AG09309 (cell line): Measurements from ENCODE around the gene CCDC70.
"Not testable (repeated sequence)": the region's sequence is repeated elsewhere in the genome, so short reads cannot be mapped to it uniquely, and the experiment has no call there.

Experiments used
- DNase-seq: peaks from one replicate; pipeline ENCODE4 v3.0.0-alpha.2; 2010; ENCODE audit warnings: low read depth
- H3K4me3 ChIP-seq: 2 replicates; pipeline ENCODE4 v1.5.1; 2011; ENCODE audit warnings: mild to moderate bottlenecking, low read depth, low read length, moderate library complexity; ENCODE audit not compliant: control insufficient read depth
- CTCF ChIP-seq: IDR thresholded peaks from 2 replicates; pipeline ENCODE4 v1.5.1; 2011; ENCODE audit warnings: mild to moderate bottlenecking, low read depth, low read length, inconsistent platforms; ENCODE audit not compliant: insufficient read depth, control insufficient read depth; ENCODE audit errors: missing control alignments

CCDC70 gene

GRCh38 chr13:51823359-51823758, 38.4 kb upstream of the CCDC70 start:
- TF ChIP-seq CTCF, result no peak
- no peak for DNase-seq

GRCh38 chr13:51823863-51824262, 37.9 kb upstream of the CCDC70 start:
- no peak for DNase-seq
- no peak overlapping the region for H3K4me3 ChIP-seq
- TF ChIP-seq CTCF, result no peak

More at GRCh38 chr13:51823359-51823758, 38.4 kb upstream of the CCDC70 start:
- H3K4me3 ChIP-seq, result no peak overlapping the region

GRCh38 chr13:51824712-51825111, 37.1 kb upstream of the CCDC70 start:
- not testable (repeated sequence) for H3K4me3 ChIP-seq, DNase-seq

- DNase-seq, result peak; percentile 46
- TF ChIP-seq CTCF, result no peak
Observed at GRCh38 chr13:51825165-51825592, 36.6 kb upstream of the CCDC70 start.

GRCh38 chr13:51825681-51826254, 36.0 kb upstream of the CCDC70 start:
- H3K4me3 ChIP-seq, result no peak overlapping the region
- TF ChIP-seq CTCF, result no peak
- no peak for DNase-seq

More at GRCh38 chr13:51825165-51825592, 36.6 kb upstream of the CCDC70 start:
- no peak overlapping the region for H3K4me3 ChIP-seq

GRCh38 chr13:51826606-51827005, 35.2 kb upstream of the CCDC70 start:
- TF ChIP-seq CTCF, result no peak
- no peak overlapping the region for H3K4me3 ChIP-seq

GRCh38 chr13:51827254-51827653, 34.5 kb upstream of the CCDC70 start:
- no peak overlapping the region for H3K4me3 ChIP-seq
- TF ChIP-seq CTCF, result no peak
- DNase-seq, result no peak

More at GRCh38 chr13:51826606-51827005, 35.2 kb upstream of the CCDC70 start:
- no peak for DNase-seq
